OCI-LY3 (cell line): ENCODE measurements around the gene RASGRF2.

Experiments used
- EZH2phosphoT487 ChIP-seq: fragments of 200-600 bp; shearing (Covaris generic); IDR thresholded peaks from 2 replicates; pipeline ENCODE4 v1.6.1; 2018; ENCODE audit warnings: antibody characterized with exemption, mixed run types, low read depth
- TF ChIP-seq, protein P1 (sequence below): fragments of 200-600, 300-600 bp; sonication (generic); IDR thresholded peaks from 2 replicates; pipeline ENCODE4 v1.5.1; 2014; ENCODE audit warnings: antibody characterized with exemption, low read length, low read depth

- TF ChIP-seq, protein P1, sequence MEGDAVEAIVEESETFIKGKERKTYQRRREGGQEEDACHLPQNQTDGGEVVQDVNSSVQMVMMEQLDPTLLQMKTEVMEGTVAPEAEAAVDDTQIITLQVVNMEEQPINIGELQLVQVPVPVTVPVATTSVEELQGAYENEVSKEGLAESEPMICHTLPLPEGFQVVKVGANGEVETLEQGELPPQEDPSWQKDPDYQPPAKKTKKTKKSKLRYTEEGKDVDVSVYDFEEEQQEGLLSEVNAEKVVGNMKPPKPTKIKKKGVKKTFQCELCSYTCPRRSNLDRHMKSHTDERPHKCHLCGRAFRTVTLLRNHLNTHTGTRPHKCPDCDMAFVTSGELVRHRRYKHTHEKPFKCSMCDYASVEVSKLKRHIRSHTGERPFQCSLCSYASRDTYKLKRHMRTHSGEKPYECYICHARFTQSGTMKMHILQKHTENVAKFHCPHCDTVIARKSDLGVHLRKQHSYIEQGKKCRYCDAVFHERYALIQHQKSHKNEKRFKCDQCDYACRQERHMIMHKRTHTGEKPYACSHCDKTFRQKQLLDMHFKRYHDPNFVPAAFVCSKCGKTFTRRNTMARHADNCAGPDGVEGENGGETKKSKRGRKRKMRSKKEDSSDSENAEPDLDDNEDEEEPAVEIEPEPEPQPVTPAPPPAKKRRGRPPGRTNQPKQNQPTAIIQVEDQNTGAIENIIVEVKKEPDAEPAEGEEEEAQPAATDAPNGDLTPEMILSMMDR, result no peak
- TF ChIP-seq EZH2phosphoT487, result no peak
These were observed 289.1 kb downstream of the RASGRF2 start for GRCh38 chr5:81249240-81249639.
